Left forelimb (tissue), 1 donor: ENCODE results near the gene KASH5.

Source experiments
- DNase-seq: peaks from one replicate; pipeline ENCODE4 v3.0.0-alpha.2; 2018; ENCODE audit warnings: low spot score

The KASH5 gene, protein sequence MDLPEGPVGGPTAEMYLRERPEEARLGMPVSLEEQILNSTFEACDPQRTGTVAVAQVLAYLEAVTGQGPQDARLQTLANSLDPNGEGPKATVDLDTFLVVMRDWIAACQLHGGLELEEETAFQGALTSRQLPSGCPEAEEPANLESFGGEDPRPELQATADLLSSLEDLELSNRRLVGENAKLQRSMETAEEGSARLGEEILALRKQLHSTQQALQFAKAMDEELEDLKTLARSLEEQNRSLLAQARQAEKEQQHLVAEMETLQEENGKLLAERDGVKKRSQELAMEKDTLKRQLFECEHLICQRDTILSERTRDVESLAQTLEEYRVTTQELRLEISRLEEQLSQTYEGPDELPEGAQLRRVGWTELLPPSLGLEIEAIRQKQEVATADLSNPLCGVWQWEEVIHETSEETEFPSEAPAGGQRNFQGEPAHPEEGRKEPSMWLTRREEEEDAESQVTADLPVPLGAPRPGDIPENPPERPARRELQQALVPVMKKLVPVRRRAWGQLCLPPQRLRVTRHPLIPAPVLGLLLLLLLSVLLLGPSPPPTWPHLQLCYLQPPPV

DNA sequence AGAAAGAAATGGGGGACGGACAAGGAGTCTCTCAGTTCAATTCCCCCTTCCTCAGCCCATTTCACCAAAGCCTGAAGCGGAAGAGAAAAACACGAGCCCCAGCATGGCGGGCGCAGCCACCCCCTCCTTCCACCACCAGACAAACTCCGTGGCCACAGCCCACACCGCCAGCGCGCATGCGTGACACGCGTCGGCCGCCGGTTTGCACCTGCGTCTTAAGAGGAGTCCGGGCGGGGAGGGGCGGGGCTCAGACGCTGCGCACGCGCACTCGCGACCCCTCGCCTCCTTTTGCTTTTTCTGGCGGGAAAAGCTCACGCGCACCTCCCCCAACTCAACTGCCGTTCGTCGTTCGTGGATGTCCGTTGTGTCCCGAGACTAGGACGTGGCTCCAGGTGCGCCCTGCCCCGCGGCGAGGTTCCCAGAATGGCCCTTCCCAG lies at the start of gene KASH5:
Gene KASH5, plus strand, starts transcription at position 314 of the 437 bp plus-strand sequence. CDS start 2,635 bp downstream, outside the sequence.
- no peak for DNase-seq

DNA sequence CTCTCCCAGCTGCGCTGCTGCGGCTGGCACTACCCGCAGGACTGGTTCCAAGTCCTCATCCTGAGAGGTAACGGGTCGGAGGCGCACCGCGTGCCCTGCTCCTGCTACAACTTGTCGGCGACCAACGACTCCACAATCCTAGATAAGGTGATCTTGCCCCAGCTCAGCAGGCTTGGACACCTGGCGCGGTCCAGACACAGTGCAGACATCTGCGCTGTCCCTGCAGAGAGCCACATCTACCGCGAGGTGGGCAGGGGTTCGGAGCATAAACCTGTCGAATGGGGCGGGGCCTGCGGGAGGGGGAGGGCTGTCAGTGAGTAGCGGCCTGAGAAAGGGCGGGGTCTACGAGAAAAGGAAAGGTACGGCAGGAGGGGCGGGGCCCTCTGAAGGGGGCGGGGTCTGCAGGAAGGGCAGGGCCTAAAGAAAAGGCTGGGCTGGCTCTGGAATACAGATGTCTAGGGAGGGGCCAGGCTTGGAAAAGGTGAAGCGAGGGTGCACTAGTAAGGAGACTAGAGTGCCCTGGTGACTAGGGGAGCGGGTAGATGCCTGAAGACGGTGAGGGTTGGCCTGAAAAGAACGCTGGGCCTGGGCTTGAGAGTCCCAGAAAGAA lies 49.3 kb upstream of the KASH5 start:
- DNase-seq: peak; percentile 71

DNA sequence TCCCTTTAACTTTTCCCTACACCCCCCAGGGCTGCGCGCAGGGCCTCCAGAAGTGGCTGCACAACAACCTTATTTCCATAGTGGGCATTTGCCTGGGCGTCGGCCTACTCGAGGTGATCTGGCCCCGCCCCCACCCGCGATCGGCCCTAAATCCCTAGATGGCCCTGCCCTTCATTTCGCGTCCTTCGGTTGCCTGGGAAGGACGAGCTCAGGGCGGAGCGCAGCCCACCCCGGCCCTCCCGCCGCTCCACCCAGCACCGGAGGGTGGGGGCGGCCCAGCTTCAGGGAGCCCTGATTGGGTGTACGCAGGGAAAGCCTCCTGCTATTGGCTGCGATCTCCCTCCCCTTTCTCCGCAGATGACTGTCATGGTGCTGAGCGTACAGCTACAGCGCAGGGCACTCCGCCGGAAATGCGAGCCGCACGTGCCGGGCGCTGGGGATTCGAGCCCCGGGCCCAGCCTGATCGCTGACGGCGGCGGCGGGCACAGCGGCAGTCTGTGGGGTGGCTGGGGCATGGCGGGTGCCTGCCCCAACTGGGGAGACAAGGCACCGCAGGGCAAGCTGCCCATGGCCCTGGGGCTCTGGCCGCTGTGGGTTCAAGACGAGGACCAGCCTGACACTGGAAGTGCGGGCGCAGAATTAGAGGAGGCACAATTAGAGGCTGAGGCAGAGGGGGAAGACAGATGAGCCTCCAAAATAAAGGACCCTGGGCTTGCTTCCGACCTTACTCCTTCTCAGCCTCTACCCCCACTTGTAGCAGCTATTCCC lies 48.6 kb upstream of the KASH5 start:
- peak; percentile 89 for DNase-seq

DNA sequence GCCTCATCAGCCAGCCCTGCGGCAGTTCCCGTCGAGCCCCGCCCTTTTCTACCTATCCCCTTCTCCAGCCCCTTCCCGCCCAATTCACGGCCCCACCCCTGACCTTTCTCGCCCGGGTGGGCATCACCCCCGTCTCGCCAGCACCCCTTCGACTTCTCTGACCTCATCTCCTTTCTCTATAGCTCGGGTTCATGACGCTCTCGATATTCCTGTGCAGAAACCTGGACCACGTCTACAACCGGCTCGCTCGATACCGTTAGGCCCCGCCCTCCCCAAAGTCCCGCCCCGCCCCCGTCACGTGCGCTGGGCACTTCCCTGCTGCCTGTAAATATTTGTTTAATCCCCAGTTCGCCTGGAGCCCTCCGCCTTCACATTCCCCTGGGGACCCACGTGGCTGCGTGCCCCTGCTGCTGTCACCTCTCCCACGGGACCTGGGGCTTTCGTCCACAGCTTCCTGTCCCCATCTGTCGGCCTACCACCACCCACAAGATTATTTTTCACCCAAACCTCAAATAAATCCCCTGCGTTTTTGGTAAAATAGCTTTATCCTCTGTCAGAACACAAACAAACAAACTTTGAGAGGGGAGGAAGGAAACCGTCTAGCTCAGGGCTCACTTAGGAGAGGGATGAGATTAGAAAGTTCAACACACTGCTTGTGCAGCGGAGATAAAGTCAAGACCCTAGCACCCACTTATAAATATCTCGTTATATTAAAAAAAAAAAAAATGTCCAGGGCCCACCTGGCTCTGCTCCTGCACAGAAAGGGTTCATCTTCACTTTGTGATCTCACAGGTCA lies 47.8 kb upstream of the KASH5 start:
- peak; percentile 69 for DNase-seq

DNA sequence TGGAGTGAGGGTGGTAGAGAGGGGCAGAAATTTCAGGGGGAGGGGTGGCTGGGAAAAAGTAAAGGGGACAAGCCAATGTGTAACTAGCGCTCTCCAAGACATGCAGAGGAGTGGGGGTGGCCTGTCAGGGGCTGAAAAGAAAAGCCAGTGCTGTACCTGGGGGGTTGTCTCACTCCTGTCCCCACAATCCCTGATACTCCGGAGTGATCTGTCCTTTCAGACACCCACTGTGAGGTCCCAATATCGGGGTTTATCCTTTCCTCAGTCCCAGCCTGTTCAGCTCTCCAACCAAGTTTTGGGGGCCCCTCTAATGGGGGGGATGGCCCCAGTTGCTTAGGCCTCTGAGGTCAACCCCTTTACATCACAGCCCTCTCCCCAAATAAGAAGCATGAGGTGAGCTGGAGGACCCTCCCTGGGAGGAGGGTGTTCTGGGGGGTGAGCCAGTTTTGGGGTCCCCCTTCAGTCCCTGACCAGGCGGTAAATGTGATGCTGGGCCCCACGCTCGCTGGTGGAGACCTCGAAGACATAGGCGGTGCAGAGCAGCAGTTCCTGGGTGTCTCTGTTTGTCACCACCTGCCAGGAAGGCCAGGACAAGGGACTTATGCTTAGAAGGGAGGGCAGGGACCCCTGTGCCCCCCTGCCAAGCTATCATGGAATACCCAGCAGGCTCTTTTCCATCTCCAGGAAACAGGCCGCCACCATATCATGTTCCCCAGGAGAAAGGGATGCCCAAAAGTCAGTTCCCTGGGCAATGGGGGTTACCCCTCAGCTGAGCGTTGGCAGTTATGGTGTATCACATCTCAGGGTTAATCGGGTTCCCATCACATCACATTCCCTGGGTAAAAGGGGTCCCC lies 47.0 kb upstream of the KASH5 start:
- DNase-seq: peak; percentile 58

DNA sequence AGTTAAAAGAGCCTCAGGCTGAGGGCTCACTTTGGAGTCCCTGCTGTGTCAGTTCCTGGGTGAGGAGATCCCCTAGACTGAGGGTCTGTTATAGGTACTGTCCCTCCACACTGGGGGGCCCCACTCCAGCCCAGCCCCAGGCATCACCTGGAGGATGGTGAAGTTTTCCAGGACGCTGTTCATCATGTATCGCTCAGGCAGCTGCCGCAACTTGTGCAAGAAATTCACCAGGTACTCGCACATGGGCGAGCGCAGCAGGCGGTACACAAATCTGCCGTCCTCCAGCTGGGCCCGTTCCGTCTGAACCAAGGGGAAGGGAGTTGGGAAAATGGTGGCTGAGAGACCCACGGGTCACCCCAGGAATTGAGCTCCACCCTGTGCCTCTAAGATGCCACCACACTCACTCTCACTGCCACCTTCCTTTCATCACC lies 45.7 kb upstream of the KASH5 start:
- DNase-seq: peak; percentile 55

DNA sequence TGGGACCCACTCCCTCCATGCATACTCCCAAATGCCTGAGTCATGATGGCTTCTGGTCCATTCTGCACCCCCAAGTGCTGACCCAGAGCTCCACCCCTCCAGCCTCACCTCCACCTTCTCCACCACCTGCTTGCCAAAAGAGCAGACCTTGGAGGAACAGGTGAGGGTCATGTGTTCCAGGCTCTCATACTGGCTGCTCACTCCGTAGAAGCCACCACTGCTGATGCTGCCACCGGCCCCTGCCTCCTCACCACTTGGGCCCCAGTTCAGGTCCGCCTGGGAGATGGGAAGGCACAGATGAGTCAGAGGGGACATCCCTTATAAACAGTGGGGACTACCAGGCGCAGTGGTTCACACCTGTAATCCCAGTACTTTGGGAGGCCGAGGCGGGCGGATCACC lies 44.9 kb upstream of the KASH5 start:
- peak; percentile 54 for DNase-seq

DNA sequence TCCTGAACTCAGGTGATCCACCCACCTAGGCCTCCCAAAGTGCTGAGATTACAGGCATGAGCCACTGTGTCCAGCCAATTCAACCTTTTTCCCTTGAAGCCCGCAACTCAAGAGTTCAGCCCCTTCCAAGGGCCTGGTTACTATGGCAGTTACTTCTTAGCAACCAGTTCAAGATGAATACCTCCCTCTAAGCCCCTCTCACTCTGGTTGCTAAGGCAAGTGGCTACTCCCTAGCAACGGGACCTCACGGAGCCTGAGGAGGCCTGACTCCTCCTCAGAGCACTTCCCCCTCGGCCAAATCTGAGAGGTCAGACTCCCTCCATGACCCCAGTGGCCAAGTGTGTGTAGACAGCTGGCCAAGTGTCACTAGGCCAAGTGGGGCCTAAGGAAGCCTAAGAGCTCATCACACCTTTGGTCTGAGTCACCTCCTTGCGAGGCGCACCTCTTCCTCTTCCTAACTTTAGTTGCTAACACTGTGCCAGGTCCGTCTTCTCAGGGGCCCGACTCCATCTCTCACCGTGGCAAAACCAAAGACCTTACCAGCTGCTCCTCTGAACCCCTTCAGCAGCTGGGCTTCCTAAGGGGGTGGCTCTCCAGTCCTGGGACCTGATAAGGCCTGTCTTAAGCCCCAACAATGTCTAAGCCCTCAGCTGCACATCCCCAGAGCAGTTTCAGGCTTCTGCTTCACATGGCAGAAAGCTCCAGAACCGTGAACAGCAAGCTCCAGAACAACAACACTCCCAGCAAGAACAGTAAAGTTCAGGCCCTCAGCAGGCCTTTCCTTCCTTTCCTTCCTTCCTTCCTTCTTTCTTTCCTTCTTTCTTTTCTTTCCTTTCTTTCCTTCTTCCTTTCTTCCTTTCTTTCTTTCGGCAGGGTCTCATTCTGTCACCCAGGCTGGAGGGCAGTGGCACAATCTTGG lies 43.3 kb upstream of the KASH5 start:
- no peak for DNase-seq

DNA sequence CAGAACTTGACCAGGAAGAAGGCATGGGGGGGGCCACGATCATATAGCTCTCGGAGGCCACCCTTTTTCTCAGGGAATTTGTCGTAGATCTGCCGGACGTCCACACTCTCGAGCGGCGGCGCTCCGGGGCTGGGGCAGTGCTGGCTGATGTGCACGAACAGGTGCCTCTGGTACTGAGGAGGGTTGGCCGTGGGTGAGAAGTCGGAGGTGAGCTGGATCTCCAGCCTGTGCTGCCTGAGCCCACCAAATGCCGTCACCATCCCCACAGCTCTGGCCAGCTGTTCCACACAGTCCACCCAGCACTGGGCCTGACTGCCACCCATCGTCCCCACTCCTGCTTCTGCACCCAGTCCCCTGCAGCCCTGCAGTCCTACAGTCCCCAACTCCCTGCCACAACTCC lies 40.9 kb upstream of the KASH5 start:
- no peak for DNase-seq

DNA sequence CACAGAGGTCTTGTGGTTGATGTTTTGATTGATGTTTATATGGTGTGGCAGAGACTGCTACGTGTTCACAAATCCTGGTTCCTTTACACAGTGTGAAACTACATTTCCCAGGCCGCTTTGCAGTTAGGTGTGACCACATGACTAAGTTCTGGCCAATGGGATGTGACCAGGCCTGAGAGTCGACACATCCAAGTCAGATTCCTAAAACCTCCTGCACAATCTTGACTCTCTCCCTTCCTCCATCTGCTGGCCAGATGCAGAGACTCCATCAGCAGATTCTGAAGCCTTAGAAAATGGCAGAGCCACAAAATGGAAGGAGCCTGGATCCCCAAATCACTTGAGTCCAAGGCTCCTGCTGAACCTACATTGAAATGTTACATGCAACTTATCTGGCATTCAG lies 40.2 kb upstream of the KASH5 start:
- no peak for DNase-seq

DNA sequence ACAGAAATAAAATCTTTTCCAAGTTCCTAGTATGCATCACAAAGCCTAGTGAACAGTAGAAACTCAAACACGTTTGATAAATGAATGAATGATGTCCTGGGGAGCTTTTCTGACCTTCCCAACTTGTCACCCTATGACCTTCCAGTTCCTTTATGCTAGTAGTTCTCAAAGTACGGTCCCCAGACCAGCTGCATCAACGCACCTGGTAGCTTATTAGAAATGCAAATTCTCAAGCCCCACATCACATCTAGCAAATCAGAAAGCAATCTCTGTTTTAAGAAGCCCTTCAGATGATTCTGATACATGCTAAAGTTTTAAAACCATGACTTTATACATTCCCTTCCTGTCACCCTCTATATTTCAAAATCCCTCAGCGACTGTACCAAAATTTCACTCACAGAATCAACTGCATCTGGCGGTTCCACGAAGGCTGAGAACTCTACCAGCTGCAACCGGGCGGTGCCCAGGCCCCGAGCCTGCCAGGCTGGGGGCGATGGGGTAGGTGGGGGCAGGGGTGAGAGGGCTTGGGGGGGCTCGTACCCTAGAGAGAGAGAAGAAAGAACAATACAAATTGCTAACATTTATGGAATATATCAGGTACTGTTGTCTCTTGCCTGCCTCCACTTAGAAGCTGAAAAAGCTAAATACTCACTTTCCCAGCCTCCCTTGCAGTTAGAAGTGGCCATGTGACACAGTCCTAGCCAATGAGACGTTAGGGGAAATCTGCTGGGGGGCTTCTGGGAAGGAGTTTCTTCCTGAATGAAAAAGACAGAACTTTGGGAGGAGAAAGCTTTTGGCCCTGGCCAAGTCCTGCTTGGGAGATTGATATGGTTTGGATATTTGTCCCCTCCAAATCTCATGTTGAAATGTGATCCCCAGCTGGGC lies 39.5 kb upstream of the KASH5 start:
- DNase-seq: no peak

DNA sequence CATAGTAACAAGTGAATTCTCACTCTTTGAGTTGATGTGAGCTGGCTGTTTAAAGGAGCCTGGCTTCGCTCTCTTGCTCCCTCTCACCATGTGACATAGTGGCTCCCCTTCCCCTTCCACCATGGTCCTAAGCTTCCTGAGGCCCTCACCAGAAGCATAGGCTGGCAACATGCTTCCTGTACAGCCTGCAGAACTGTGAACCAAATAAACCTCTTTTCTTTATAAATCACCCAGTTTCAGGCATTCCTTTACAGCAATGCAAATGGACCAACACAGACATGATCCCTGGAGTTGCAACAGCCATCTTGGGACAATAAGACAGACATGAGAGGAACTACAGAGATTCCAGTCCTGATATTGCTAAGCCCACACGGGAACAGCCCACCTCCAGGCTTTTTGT lies 38.5 kb upstream of the KASH5 start:
- no peak for DNase-seq

DNA sequence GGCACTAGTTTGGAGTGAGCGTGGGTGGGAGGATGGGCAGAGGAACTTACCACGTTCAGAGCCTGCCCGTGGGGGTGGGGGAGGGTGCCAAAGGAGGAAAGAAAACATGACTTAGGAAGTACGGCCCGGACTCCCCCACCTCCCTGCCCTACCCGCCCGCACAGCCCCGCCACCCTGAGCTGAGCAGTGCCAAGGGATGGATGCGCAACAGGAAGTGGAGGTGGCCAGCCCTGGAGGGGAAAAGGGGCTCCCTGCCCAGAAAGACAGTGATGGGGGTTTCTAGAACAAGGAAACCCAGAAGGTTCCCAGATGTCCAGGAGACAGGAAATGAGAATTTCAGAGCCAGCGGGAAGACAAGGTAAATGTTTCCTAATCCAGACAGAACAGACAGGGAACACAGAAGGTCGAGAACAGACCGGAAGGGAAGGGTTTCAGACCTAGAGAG lies 32.1 kb upstream of the KASH5 start:
- DNase-seq: no peak

DNA sequence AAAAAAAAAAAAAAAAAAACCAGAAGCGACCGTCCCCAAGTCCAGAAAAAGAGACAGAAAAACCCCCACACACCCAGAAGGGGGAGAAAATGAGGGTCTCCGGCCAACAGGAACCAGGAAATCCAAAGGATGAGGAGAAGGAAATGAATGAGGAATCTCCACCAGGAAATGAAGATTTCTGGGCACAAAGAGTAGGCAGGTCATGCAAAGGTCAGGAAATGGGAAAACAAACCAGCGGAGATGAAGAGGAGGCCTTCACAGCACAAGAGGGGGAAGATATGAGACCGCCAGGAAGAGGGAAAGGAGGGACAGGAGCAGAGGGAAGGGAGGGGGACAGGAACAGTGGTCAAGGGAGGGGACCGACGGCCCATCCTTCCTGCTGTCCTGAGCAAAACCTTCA lies 31.7 kb upstream of the KASH5 start:
- no peak for DNase-seq

DNA sequence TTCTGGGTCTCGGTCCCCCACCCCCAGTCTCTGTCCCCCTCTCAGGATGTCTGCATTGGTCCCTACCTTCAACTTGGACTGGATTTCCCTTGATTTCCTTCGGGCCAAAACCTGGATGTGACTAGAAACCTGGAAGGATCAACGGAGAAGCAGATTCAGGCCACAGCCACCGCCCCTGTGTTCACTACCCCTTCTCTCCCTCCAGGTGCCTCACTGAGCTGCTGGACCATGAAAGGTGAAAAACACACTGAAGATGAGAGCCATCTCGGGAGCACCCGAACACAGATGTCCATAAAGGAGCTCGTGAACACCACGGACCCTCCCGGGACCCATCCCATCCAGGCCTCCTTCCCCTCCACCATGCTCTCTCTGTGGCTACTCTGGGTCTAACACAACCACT lies 30.9 kb upstream of the KASH5 start:
- DNase-seq: no peak

DNA sequence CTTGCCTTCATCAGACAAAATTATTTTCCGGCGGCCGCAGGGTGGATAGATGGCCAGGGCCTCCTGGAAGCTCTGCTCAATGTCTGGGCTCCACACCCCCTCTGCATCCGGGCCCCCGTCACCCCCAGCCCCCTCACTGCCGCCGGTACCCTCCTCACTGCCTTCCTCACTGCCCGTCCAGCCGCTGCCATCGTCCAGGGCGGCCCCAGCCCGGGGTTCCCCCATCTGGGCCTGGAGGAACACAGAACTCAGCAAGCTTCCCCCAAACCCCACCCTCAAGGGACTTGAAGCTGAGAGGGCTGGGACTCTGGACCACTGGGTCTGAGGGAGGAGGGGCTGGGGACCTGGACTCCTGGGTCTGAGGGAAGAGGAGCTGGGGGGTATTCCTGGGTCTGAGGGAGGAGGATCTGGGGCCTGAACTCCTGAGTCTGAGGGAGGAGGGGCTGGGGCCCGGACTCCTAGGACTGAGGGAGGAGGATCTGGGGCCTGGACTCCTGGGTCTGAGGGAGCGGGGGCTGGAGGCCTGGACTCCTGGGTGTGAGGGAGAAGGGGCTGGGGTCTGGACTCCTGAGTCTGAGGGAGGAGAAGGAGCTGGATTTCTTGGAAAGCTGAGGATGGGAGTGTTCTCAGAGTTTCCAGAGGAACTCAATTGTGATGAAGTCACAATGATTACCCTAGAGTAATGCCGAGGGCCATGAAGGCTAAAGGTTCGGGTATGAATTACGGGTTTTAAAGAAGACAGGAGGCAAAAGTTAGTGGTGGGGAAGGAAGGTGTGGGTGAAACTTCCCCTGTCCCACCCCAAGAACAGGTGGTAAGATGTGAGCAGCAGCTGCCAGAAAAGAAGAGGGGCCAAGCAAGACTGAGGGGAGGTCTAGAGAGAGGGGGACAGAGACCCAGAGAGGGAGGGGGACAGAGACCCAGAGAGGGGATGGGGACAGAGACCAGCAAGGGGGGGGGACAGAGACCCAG lies 27.9 kb upstream of the KASH5 start:
- no peak for DNase-seq

DNA sequence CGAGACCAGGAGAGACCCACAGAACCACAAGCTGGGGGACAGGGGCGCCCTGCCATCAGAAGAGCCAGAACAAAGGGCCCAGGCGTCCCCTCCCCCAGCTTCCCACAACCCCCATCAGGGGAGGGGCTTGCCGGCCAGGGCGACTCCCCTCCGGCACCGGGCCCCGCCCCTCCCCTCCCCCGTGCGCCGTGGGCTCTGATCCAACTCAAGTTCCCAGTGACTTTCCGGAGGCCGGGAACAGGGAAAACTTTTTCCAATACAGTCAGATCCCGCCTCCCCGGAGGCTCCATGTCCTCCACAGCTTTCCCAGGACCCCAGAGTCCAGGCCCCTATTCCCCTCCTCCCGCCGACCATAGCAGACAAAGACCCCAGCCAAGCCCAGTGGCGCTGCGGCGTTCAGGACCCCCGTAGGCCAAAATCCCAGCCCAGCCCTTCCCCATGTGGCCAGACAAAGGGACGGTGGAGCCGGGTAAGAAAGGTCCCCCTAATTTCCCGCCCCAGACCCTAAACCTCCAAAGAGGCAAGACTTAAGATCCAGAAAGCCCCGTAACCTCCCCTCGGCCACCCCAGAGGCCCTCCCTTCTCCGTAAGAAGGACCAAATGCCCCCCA lies 26.5 kb upstream of the KASH5 start:
- DNase-seq: peak; percentile 95
